Measurements from ENCODE around the gene FAM3D.

FAM3D gene

DNA sequence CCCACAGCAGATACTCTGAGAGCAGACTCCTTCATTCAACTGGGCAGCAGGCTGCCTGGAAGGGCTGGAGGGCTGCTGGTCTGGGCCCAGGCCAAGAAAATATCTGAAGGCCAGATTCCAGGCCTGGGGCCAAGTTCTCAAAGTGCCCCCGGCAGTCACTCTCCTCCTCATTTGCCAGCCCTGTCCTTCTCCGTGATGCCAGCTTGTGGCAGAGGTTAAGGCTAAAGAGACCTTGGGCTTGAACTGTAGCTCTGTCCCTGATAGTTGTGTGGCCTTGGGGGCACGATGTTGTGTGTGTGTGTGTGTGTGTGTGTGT lies 39.0 kb downstream of the FAM3D start:
- DNase-seq (ENCODE audit: low read depth in 2 of 2): no peak

GRCh38 chr3:58626841-58627569 lies 39.6 kb downstream of the FAM3D start:
- no peak for DNase-seq (ENCODE audit: low read depth in 2 of 2)

GRCh38 chr3:58625196-58625824 lies 41.3 kb downstream of the FAM3D start:
- DNase-seq (ENCODE audit: low read depth in 2 of 2): no peak

DNA sequence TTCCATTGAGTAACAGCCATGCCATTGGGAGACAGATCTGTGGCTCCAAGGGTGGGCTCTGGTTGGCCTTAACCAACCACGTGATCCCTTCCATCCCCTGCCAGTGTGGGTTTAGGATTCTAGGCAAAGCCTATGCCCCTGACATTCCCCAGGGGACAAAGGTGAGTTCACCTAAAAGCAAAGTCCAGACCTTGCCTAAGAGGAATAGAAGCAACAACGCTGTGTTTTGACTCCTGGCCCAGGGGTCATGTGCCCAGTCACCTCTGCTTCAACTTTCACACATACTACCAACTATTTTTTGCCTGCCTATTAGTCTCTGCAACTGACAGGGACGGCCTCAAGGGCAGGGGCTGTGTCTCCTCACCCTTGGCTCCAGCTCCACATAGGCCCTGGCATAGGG lies 42.0 kb downstream of the FAM3D start:
- DNase-seq (ENCODE audit: low read depth in 2 of 2): no peak

GRCh38 chr3:58623961-58624360 lies 42.6 kb downstream of the FAM3D start:
- no peak for DNase-seq (ENCODE audit: low read depth in 2 of 2)

DNA sequence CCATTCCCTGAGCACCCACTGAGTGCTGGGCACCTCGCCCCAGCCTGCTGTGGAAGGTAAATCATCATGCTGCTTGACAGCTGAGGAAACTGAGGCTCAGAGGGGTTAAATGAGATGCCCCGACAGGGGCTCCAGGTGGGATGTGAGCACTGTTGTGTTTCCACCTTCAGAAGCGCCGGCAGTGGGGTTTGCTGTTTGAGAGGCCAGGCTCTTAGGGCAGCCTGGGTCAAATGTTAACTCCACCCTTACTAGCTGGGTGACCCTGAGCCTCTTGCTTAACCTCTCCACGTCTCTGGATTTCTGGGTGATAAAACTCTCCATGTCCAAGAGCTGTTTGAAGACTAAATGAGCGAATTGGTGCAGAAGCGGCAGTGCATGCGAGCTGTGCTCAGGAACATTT lies 43.1 kb downstream of the FAM3D start:
- DNase-seq (ENCODE audit: low read depth in 2 of 2): no peak

DNA sequence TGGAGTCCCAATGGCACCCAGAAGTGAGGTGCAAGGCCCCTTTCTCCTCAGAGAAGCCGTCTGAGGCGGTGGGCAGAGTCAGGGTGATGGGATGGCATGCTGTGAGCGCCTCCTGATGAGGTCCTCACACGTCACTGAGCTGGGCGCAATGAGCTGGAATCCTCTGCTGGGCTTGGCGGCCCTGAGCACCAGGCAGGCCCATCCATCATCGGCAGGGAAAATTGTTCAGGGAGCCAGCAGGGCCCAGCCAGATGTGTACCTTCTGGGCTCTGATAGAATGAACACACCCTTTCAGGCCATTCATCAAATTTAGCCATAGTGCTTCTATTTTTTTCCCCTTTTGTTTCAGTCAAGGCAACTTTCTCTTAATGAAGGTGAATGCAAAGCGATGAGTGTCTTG lies 43.7 kb downstream of the FAM3D start:
- no peak for DNase-seq (ENCODE audit: low read depth in 2 of 2)

- DNase-seq (ENCODE audit: low read depth in 2 of 2): no peak
These were observed 44.1 kb downstream of the FAM3D start for GRCh38 chr3:58622436-58622835.

DNA sequence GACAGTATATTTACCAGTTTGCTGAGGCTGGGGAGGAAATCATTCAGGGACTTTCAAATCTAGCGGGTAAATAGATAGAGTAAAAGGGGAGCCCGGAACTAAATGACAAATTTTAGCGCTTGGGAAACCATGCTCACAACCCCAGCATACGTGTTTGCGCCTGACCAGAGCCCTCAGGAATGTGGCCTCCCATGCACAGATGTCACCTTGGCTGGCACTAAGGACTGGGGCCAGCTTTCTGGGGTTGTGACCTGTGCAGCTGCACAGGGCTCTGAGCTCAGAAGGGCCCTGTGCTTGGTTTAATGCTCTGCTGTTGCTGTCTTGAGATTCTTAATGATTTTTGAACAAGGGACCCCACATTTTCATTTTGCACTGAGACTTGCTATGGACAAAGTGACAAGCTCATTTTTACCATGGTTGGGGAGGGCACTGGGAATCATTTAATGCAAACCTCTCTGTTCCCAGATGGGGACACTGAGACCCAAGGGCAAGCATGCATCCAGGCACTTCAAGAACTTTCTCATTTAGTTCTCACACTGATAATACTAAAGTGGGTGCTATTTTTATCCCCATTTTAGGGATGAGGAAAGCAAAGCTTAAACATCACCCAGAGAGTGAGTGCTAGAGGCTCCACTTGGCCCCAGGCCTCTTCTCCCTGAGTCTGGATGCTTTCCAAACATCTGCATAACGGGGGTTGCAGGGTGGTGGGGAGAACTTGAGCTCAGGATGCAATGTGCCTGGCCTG lies 45.3 kb downstream of the FAM3D start:
- DNase-seq (ENCODE audit: low read depth in 2 of 2): no peak

- DNase-seq (ENCODE audit: low read depth in 2 of 2): no peak
These were observed 46.2 kb downstream of the FAM3D start for GRCh38 chr3:58620421-58620820.

- no peak for DNase-seq (ENCODE audit: low read depth in 2 of 2)
These were observed 49.2 kb downstream of the FAM3D start for GRCh38 chr3:58617338-58617761.

GRCh38 chr3:58613236-58614132 lies 53.1 kb downstream of the FAM3D start:
- no peak for DNase-seq (ENCODE audit: low read depth in 2 of 2)

- DNase-seq (ENCODE audit: low read depth in 2 of 2): no peak
These were observed 53.7 kb downstream of the FAM3D start for GRCh38 chr3:58612830-58613229.

- DNase-seq (ENCODE audit: low read depth in 2 of 2): no peak
These were observed 56.6 kb downstream of the FAM3D start for GRCh38 chr3:58609990-58610389.

DNA sequence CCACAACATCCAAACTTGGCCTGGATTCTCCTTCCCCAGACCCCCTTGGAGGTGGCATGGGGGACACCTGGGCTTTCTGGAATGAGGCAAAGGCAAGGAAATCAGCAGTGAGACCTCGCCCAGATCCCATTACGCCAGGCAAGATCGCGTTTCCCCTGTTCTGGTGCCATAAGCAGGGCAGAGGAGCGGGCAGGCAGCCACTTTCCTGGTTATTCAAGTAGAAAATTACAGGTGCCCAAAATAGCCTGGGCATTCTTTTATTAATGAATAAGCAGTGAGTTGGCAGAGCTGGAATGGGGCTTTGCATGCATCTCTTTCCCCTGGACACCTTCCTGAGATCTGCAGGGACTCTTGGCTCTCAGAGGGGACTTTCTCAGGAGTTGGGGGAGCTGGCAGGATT lies 57.9 kb downstream of the FAM3D start:
- no peak for DNase-seq (ENCODE audit: low read depth in 2 of 2)

- no peak for DNase-seq (ENCODE audit: low read depth in 2 of 2)
These were observed 58.8 kb downstream of the FAM3D start for GRCh38 chr3:58607816-58608215.

- no peak for DNase-seq (ENCODE audit: low read depth in 2 of 2)
These were observed 59.9 kb downstream of the FAM3D start for GRCh38 chr3:58606693-58607092.

DNA sequence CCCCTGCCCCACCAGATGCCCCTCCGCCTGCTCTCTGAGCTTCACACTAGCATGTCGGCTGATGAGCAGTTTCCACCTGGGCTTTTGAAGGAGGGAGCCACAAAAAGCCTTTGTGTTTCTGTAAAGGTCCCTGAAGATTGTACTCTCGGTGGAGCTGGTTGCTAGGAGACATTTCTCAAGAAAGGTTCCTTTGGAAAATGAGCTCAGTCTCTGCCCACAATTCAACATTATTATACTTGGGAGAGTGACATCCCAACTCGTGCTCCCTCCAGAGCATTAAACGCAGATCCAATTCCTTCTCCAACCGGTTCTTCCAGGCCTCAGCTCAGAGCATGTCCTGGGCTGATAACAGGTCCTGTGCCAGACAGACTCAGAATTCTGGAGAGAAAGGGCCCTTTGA lies 62.5 kb downstream of the FAM3D start:
- DNase-seq (ENCODE audit: low read depth in 2 of 2): no peak

GRCh38 chr3:58603606-58604005 lies 63.0 kb downstream of the FAM3D start:
- no peak for DNase-seq (ENCODE audit: low read depth in 2 of 2)

GRCh38 chr3:58597770-58598310 lies 68.7 kb downstream of the FAM3D start:
- DNase-seq (ENCODE audit: low read depth in 2 of 2): no peak

DNA sequence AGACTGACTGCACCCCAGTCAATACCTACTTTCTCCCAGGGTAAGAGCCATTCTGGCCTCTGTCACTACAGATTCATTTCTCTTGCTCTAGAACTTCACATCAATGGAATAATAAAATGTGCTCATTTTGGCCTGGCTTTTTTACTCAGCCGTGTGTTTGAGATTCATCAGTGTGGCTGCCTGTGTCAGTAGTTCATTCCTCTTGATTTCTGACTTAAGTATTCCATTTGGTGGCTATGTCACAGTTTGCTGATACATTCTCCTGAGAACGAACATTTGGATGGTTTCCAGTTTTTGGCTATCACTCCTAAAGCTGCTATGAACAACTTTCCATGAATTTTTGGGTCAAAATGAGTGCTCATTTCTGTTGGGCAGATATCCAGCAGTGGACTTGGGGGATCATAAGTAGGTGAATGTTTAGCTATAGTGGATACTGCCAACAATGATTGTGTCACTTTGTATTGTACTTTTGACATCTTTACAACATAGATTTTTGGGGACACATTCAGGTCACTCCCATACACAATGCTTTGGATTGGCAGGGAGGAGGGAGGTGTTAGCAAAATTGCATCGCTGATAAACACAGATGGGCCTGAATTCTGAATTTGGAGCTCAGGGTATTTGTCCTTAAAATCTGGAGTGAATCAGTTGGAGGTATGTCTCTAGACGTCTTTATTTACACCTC lies 69.6 kb downstream of the FAM3D start:
- DNase-seq (ENCODE audit: low read depth in 2 of 2): no peak
